GF-D8 (cell line): ENCODE results near the gene VPS54.
"Not testable (repeated sequence)": the region's sequence is repeated elsewhere in the genome, so short reads cannot be mapped to it uniquely, and the experiment has no call there.

ENCODE experiments used
- DNase-seq: peaks from one replicate; lab custom pipeline; 2025; lab: John Stamatoyannopoulos, UW

The VPS54 gene

GRCh38 chr2:64021578-64021977 lies 2.4 kb upstream of the VPS54 start:
- DNase-seq: no peak

DNA sequence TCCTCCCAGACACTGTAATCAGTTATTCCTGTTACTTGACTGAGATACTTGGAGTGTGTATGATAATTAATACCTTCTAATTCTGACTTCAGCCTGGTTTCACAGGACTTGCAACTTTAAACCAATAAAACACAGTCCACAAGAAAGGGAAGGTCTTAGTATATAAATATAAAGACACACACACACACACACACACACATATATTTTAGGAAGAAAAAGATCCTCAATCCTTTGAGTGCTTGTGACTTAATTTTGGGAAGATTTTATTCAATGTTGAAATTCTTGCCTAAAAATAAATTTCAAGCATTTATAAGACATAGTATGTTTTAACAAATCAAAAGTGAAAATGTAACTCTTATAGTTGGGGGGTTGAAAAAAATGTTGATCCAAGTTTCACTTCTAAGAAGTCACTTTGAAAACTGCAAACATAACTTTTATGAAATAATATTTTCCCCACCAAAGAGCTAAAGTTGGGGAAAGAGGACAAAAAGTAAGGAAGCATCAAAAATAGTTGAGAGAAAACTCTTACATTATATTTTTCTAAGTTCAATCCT lies 824 bp upstream of the VPS54 start:
- DNase-seq: no peak

DNA sequence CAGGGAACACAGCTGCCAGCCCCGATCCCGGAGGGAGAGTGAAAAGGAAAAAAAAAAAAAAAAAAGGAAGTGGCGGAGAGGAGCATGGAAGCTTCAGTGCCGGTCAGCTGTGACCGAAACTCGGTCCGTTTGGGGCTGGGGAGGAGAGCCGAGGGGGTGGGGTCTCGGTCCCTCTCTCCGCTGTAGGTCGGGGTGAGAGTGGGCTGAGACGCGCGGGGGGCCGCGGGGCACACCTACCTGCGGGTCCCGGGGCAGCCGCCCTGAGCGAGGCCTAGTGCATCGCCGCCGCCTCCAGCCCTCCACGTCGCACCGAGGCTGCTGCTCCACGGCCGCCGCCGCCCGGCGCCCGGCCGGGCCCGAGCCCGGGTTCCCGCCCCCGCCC lies 536 bp downstream of the VPS54 start:
- peak; percentile 31 for DNase-seq

DNA sequence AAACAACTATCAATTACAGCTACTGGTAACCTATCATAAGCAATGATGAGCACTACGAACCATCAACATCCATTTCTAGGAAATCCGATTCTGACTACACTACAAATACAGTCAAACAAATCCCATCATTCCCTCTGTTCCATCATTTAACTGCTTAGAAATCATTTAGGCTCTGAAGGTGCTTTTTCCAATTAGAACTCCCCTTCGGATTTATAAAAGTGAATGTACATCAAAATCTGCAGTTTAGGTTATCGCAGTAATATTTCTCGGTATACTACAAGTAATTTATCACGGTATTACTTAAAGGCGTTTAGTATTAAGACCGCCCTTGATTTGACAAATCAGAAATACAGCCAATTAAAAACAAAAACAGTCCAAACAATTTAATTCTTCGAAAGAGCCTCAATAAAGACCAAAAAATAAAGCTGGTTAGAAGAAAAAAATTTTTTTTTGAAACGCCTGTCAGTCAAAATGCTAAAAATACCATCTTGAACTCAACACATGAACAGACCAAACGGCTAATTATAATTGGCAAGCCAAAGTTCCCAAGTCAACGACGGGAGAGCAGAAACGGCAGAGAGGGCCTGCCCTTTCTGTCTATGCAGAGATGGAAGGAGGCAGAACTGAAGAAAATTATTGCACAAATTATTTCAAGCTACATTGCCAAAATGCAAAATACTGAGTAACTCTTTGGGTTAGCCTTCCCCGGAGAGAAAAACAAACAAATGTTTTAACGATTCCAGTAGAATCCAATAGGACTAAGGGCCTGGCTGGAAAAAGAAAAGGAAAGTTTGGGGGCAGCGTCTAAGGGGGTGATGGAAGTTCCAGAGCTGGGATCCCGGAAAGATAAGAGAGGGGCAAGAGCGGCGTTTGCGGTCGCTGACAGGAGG lies 1.2 kb downstream of the VPS54 start:
- peak; percentile 23 for DNase-seq

DNA sequence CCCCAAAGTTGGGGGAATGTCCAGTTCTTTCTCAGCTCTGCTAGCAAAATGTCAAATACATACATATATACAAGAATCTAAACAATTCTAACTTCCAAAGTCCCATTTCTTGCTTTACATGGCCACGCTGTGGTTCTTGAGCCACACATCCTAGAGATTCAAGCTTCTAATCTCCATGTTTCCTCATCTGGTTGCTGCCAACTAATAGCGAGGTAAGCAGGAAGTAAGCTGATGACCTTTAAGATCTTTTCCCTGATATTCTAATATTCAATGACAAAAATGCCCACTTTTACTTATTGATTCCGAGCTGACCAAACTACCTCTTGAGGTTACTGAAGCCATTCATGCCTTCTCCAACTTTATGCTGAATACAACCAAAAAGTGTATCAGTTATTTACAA lies 3.3 kb downstream of the VPS54 start:
- peak; percentile 47 for DNase-seq

DNA sequence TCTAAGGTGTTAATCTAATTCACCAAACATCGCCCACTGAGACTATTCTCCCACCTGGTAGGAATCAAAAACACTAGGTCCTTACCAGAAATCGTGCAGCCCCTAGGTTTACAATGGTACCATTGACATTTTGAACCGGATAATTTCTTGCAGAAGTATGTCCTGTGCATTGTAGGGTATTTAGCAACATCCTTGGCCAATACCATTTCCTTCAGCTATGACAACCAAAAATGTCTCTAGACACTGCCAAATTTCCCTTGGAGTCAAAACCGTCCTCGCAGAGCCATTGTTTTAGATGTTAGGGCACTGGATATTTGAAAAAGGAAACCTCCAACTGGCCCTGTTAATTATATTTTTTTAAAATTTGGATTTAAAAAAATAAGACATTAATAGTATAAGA lies 3.8 kb downstream of the VPS54 start:
- DNase-seq: peak; percentile 85

GRCh38 chr2:64014628-64015027 lies 4.6 kb downstream of the VPS54 start:
- no peak for DNase-seq

DNA sequence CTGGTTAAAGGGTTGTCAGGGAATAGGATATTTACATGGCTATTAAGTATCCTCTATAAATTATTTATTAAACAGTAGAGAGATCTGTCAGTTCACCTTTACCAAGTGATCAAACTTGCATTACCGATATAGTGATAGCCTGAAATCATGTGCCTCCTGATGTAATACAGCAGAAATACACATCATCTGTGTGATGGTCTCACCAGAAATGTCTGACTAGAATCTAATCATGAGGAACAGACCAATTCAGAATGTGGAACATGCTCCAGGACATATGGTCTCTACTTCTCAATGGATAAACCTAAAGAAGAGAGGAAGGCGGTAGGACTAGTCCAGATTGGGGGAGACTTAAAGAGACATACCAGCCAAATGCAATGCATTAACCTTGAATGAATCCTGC lies 6.2 kb downstream of the VPS54 start:
- DNase-seq: no peak

DNA sequence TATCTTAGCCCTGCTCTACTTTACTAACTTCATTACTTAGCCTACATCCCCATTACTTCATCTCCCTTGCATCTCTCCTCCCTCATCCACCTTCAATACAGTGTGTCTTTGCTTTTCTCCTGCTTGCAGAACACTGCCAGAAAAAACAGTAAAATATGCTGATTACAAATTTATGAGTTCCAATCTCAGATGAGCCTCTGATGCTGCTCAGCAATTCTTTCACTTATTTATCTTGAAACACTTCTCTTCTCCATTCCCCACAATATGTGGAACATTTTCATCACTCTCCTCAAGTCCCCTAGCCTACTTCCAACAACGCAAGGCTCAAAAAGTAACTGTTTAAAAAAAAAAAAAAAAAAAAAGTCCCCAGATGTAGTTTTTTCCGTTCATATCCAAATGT lies 7.1 kb downstream of the VPS54 start:
- DNase-seq: no peak

DNA sequence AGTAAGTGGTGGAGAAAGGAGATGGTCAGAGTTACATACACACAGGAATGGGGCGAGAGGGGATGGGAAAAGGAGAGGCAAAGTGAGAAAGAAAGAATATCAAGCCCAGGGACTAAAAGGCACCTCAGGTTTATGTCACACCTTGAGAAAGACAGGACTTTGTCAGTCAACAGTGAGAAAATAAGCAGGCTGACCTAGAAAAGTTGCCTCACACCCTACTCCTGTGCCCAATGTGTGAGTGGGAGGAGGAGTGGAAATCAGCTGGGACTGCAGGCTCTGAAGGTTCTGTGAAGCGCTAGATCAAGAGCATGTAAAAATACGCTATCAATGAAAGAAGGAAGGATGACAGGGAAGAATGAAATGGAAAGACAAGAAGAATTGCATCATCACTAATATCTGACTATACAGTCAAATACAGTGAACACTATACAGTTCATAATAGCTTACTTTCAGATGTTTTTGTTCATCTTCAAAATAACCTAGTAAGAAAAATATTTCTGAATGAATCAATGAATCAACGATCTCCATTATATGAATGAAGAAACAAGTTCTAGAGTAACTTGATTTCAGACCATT lies 10.7 kb downstream of the VPS54 start:
- no peak for DNase-seq

DNA sequence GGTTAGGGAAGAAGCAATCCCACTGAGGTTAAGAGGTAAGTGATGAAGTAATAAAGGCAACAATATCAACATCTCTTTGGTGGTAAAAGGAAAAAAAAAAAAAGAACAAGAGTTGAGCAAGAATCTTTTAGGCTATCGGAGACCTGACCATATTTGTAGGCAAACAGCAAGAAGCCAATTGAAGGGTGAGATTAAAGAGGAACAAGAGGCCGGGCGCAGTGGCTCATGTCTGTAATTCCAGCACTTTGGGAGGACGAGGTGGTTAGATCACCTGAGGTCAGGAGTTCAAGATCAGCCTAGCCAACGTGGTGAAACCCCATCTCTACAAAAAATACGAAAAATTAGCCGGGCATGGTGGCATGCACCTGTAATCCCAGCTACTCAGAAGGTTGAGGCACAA lies 11.3 kb downstream of the VPS54 start:
- no peak for DNase-seq

GRCh38 chr2:64005707-64006356 lies 13.4 kb downstream of the VPS54 start:
- DNase-seq: no peak

DNA sequence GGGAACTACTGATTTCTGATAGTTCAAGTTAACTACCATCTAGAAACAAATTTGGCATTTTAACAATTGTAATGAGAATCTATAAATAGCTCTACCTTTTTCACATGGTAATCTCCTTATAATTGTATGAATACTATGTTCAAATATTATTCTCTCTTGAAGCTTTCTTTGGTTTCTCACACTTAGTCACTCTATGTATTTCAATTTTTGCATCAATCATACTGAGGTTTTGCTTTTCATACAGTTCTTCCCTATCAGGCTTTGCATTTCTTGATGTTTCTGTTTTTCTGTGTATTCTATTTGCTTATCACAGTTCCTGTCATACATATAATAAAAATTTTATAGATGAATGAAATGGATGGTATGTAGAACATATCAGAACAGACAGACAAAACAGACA lies 16.0 kb downstream of the VPS54 start:
- no peak for DNase-seq

DNA sequence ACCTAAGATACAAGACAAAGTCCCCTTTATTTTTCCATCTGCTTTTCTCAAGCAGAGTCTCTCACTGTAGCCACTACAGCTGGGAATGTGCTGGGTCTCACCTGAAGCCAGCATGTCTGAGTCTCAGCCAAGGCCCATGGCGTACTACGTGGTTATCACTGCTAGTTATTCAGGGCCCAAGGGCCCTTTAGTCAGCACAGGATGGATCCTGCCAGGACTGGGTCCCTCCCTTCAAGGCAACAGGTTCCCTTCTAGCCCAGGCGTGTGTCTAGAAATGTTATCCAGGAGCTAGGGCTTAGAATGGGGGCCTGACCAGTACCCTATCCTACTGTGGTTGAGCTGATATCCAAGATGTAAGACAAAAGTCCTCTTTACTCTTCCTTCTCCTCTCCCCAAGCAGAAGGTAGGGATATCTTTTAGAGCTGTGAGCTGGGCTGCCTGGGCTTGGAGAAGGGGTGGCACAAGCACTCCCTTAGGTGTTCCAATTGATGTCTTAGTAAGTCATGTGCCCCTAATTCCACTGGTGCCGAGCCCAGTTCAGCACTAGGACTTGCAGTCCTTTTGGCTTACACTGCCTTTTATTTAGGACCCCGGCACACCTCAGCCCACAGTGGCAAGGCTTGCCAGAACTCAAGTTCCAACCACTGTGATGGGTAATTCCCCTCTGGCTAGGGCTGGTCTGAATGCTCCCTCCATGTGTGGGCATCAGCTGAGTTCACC lies 17.7 kb downstream of the VPS54 start:
- no peak for DNase-seq

DNA sequence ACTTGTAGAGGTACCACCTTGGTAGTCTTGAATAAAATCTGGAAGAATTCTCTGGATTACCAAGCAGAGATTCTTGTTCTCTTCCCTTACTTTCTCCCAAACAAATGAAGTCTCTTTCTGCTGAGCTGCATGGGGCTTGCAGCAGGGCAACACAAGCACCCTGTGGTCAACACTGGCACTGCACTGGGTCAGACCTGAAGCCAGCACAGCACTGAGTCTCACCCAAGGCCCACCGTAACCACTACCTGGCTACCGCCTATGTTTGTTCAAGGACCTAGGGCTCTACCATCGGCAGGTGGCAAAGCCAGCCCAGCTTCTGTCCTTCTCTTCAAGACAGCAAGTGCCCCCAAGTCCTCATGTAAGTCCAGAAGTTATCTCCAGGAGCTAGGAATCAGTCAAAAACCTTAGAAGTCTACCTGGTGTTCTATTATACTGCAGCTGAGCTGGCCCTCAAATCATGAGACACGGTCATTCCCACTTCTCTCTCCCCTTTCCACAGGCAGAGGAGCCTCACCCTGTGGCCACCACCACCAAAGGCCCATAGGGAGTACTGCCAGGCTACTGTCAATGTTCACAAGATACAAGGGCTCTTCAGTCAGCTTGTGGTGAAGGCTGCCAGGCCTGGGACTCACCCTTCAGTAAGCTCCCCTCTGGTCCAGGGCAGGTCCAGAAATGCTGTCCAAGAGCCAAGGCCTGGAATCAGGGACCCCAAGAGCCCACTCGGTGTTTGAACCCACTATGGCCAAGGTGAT lies 18.4 kb downstream of the VPS54 start:
- DNase-seq: no peak

DNA sequence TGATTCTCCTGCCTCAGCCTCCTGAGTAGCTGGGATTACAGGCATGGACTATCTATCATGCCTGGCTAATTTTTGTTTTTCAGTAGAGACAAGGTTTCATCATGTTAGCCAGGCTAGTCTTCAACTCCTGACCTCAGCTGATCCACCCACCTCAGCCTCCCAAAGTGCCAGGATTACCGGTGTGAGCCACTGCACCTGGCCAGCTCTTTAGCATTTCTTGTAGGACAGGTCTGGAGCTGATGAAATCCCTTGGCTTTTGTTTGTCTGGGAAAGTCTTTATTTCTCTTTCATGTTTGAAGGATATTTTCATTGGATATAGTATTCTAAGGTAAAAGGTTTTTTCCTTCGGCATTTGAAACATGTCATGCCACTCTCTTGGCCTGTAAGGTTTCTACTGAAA lies 20.2 kb downstream of the VPS54 start:
- DNase-seq: no peak

DNA sequence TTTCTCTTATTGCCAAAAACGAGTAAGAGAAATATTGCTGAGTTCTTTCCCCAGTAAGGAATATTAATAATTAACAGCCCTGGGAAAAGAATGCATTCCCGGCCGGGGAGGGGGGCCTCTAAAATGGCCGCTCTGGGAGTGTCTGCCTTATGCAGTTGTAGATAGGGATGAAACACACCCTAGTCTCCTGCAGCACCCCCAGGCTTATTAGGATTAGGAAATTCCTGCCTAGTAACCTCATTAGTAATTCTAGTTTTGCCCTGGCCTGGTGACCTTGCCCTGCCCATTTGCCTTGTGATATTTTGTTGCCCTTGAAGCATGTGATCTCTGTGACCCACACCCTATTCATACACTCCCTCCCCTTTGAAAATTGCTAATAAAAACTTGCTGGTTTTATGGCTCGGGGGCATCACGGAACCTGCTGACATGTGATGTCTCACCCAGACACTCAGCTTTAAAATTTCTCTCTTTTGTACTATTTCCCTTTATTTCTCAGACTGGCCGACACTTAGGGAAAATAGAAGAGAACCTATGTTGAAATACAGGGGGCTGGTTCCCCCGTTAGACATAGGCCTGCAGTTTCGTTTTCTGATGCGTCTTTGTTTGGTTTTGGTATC lies 22.5 kb downstream of the VPS54 start:
- DNase-seq: not testable (repeated sequence)

- not testable (repeated sequence) for DNase-seq
Observed at GRCh38 chr2:63994329-63995070, 24.7 kb downstream of the VPS54 start.

DNA sequence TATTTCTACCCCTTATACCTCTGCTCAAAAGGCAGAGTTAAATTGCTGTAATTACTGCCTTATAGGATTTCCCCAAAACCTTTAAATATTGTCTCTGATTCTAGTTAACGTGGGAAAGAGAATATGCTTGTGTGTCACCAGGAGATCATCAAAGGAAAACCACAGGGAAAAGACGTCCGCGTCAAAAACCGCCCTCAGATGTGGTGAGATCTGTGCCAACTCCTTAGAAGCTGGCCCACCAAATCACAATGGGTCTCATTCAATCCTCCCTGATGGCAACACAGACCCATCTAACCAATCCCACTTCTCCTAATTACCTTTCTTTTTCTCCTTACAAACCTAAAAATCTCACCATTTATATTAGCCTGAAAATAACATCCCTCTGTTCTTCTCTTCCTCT lies 25.4 kb downstream of the VPS54 start:
- DNase-seq: no peak

DNA sequence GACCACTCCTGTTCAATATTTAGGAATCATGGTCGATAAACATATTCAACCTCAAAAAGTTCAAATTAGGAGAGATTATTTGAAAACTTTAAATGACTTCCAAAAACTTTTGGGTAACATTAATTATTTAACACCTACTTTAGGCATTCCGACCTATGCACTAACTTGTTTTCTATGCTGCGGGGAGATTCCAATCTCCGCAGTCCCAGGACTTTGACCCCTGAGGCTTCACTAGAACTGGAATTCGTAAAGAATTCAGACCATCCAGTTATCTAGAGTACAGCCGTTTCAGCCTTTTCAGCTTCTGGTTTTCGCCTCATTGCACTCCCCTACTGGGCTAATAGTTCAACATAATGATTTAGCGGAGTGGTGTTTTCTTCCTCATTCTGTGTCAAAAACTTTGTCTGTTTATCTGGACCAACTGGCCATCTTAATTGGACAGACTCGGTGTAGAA lies 26.1 kb downstream of the VPS54 start:
- DNase-seq: not testable (repeated sequence)
